A549 treated with CpdA at 1 μM for 4 hours (cell line): ENCODE results near the gene MT2A. TPM values are rescaled to one million over a fixed set of nuclear protein-coding genes. Genes with fewer than 3 reads are reported as not detected.

ENCODE experiments used
- total RNA-seq: library from RNA; stranded (reverse); fragments of 200-300 nt; extraction: Qiagen RNA extraction; gene quantifications from 5 replicates; pipeline ENCODE4 v1.2.3, GENCODE V29; 2022; ENCODE audit warnings: low read depth

Gene MT2A
- 559 to 813 TPM (median 661 TPM) in 5 replicates for total RNA-seq

GRCh38 chr16:56608043-56608875 lies at the start of gene MT2A:
Gene MT2A (plus strand): TSS chr16:56608584. CDS start chr16:56608656, 72 bp downstream.

GRCh38 chr16:56564793-56565477 lies 43.4 kb upstream of the MT2A start, which contains the start of gene MT4:
Gene MT4 (plus strand): TSS chr16:56565073. CDS start chr16:56565129, 56 bp downstream.

GRCh38 chr16:56589141-56590039 lies 19.0 kb upstream of the MT2A start, which contains the start of gene MT3:
Gene MT3 (plus strand): TSS chr16:56589528. CDS start chr16:56589591, 63 bp downstream.

GRCh38 chr16:56625140-56625942 lies 17.0 kb downstream of the MT2A start, which contains the start of gene MT1E:
Gene MT1E (plus strand): TSS chr16:56625781. CDS start chr16:56625852, 71 bp downstream.

GRCh38 chr16:56632156-56632847 lies 23.9 kb downstream of the MT2A start, which contains the start of gene MT1M:
Gene MT1M (plus strand): TSS chr16:56632659. CDS start chr16:56632732, 73 bp downstream.

GRCh38 chr16:56637814-56638750 lies 29.7 kb downstream of the MT2A start, which contains the start of gene MT1A:
Gene MT1A (plus strand): TSS chr16:56638666. CDS start chr16:56638739, 73 bp downstream.

GRCh38 chr16:56651586-56651985 lies 43.2 kb downstream of the MT2A start, which contains the start of gene MT1B:
Gene MT1B (plus strand): TSS chr16:56651886. CDS start chr16:56651954, 68 bp downstream.

GRCh38 chr16:56657555-56658326 lies 49.4 kb downstream of the MT2A start, which contains the start of gene MT1F:
Gene MT1F (plus strand): TSS chr16:56657959. CDS start chr16:56658059, 100 bp downstream.

Other genes starting within 250 kb of the MT2A start
- gene AMFR, start 183.0 kb upstream of the MT2A start, total RNA-seq = 56.4 to 67.6 TPM (median 59.3 TPM) in 5 replicates
- gene NUDT21, start 157.3 kb upstream of the MT2A start, total RNA-seq = 105 to 122 TPM (median 110 TPM) in 5 replicates
- 63.9 to 103 TPM (median 74.3 TPM) in 5 replicates for gene OGFOD1, start 157.0 kb upstream of the MT2A start, total RNA-seq
- 16.3 to 21.6 TPM (median 19.4 TPM) in 5 replicates for gene BBS2, start 88.6 kb upstream of the MT2A start, total RNA-seq
- not detected in 5 replicates for gene MT4, start 43.5 kb upstream of the MT2A start, total RNA-seq
- gene MT3, start 19.1 kb upstream of the MT2A start, total RNA-seq = 1.5 TPM in 1 of 5 replicates, not detected in the others
- gene MT1E, start 17.2 kb downstream of the MT2A start, total RNA-seq = 0.80 TPM in 1 of 5 replicates, not detected in the others
- gene MT1M, start 24.1 kb downstream of the MT2A start, total RNA-seq = not detected in 5 replicates
- gene MT1A, start 30.1 kb downstream of the MT2A start, total RNA-seq = 11.0 to 18.4 TPM (median 16.2 TPM) in 5 replicates
- not detected in 5 replicates for gene MT1B, start 43.3 kb downstream of the MT2A start, total RNA-seq
- gene MT1F, start 49.4 kb downstream of the MT2A start, total RNA-seq = 7.8 to 18.7 TPM (median 12.3 TPM) in 5 replicates
- gene MT1G, start 59.5 kb downstream of the MT2A start, total RNA-seq = not detected in 5 replicates
- gene MT1H, start 61.2 kb downstream of the MT2A start, total RNA-seq = not detected in 5 replicates
- gene MT1X, start 73.9 kb downstream of the MT2A start, total RNA-seq = 152 to 245 TPM (median 180 TPM) in 5 replicates
- gene NUP93, start 121.5 kb downstream of the MT2A start, total RNA-seq = 80.5 to 105 TPM (median 103 TPM) in 5 replicates